Caco-2 (cell line): ENCODE measurements around the gene COL17A1. TPM values are rescaled to one million over a fixed set of nuclear protein-coding genes. Genes with fewer than 3 reads are reported as not detected.

Experiments
- BruUV-seq: library from RNA; stranded (reverse); fragments of 400-500 nt; replicated peaks from 2 replicates; lab custom pipeline; 2021; lab: Mats Ljungman, UMichigan
- CTCF ChIA-PET: fragments of 300-600 bp; sonication (Branson Sonifier 250); formaldehyde crosslinking; loops from one replicate; lab custom pipeline; 2022; ENCODE audit warnings: antibody characterized with exemption; lab: Charles Lee
- POLR2A ChIA-PET: fragments of 300-600 bp; sonication (Branson Sonifier 250); formaldehyde crosslinking; loops from one replicate; lab custom pipeline; 2022; ENCODE audit warnings: antibody characterized with exemption; lab: Charles Lee
- DNase-seq, 2 experiments: peaks; one replicate each; pipeline versions ENCODE4 v3.0.0 to v3.0.0-alpha.2; 2020 to 2022
- H3K27me3 ChIP-seq: replicated peaks from 2 replicates; pipeline ENCODE4 v1.6.0; 2011; ENCODE audit warnings: low read length; ENCODE audit not compliant: control insufficient read depth, insufficient read depth
- H3K36me3 ChIP-seq: 2 replicates; pipeline ENCODE4 v1.5.1; 2011; ENCODE audit warnings: low read length; ENCODE audit not compliant: control insufficient read depth, insufficient read depth
- H3K4me1 ChIP-seq: fragments of 250-450 bp; sonication (Bioruptor Pico); 2 replicates; pipeline ENCODE4 v1.5.1; 2020; ENCODE audit warnings: mild to moderate bottlenecking
- H3K4me3 ChIP-seq: 2 replicates; pipeline ENCODE4 v1.5.1; 2011; ENCODE audit warnings: low read depth, mild to moderate bottlenecking, control low read depth, low read length
- H3K9me3 ChIP-seq: fragments of 250-450 bp; sonication (Bioruptor Pico); 2 replicates; pipeline ENCODE4 v1.5.1; 2020; ENCODE audit warnings: mild to moderate bottlenecking, moderate library complexity
- H3K27ac Mint-ChIP-seq: one replicate; pipeline ENCODE4 v1.8.0; 2022; ENCODE audit warnings: mixed read lengths; ENCODE audit not compliant: unreplicated experiment
- H3K27me3 Mint-ChIP-seq: one replicate; pipeline ENCODE4 v1.8.0; 2022; ENCODE audit warnings: mixed read lengths; ENCODE audit not compliant: insufficient read depth, unreplicated experiment
- H3K36me3 Mint-ChIP-seq: one replicate; pipeline ENCODE4 v1.8.0; 2022; ENCODE audit warnings: mild to moderate bottlenecking, mixed read lengths; ENCODE audit not compliant: insufficient read depth, unreplicated experiment
- H3K4me1 Mint-ChIP-seq: one replicate; pipeline ENCODE4 v1.8.0; 2022; ENCODE audit warnings: low read depth, mixed read lengths; ENCODE audit not compliant: unreplicated experiment
- H3K4me3 Mint-ChIP-seq: one replicate; pipeline ENCODE4 v1.8.0; 2022; ENCODE audit warnings: mild to moderate bottlenecking, moderate library complexity, mixed read lengths; ENCODE audit not compliant: unreplicated experiment
- H3K9me3 Mint-ChIP-seq: one replicate; pipeline ENCODE4 v1.8.0; 2022; ENCODE audit warnings: mixed read lengths; ENCODE audit not compliant: unreplicated experiment
- intact Hi-C: fragments of 100-400 bp; cut with micrococcal nuclease; formaldehyde crosslinking; loops from one replicate; pipeline ENCODE4 v1.10.0; 2022; ENCODE audit not compliant: unreplicated experiment
- total RNA-seq: library from RNA; stranded (reverse); gene quantifications from 2 replicates; pipeline ENCODE4 v1.2.3, GENCODE V29; 2022
- TF ChIP-seq, protein P1 (sequence below), 2 experiments: fragments of 200-600 bp in 1 of 2; IDR thresholded peaks; 1 replicate in 1 of 2; 2 replicates in 1 of 2; pipeline versions ENCODE4 v1.5.1 to v1.8.0; 2011 to 2022; ENCODE audit warnings: antibody characterized with exemption in 1 of 2, control low read depth in 1 of 2, inconsistent platforms in 1 of 2, low read depth in 1 of 2, low read length in 1 of 2, mild to moderate bottlenecking in 1 of 2, moderate library complexity in 1 of 2; ENCODE audit not compliant: insufficient read depth in 1 of 2, severe bottlenecking in 1 of 2, unreplicated experiment in 1 of 2

Gene COL17A1
- total RNA-seq, 1 experiment from 2014 or later, result 0.45 TPM

DNA sequence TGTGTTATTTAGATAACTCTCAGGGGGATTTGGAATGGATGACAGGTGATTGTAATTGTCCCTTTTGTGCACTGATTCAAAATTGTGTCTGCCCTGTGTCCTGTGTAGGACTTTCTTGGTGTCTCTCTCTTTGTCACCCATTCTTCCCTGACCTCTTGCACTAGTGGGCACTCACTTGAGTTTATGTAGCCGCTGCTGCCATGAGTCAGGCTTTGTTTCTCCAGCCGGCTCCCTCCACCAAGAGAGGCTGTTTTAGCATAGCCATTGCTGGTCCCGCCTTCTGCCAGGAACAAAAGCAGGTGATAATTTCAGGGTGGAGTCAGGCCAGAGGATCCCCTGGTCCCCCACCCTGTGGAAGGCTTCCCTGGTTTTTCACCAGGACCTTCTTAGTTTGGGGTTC is 8.4 kb downstream of the COL17A1 start:
- no peak overlapping the region for H3K4me3 ChIP-seq
- H3K27me3 ChIP-seq, result no peaks in the 10 kb centered on the region
- no peaks in the 10 kb centered on the region for H3K9me3 ChIP-seq
- POLR2A ChIA-PET, result no interaction called here
- no peaks in the 10 kb centered on the region for H3K36me3 ChIP-seq
- TF ChIP-seq, protein P1, sequence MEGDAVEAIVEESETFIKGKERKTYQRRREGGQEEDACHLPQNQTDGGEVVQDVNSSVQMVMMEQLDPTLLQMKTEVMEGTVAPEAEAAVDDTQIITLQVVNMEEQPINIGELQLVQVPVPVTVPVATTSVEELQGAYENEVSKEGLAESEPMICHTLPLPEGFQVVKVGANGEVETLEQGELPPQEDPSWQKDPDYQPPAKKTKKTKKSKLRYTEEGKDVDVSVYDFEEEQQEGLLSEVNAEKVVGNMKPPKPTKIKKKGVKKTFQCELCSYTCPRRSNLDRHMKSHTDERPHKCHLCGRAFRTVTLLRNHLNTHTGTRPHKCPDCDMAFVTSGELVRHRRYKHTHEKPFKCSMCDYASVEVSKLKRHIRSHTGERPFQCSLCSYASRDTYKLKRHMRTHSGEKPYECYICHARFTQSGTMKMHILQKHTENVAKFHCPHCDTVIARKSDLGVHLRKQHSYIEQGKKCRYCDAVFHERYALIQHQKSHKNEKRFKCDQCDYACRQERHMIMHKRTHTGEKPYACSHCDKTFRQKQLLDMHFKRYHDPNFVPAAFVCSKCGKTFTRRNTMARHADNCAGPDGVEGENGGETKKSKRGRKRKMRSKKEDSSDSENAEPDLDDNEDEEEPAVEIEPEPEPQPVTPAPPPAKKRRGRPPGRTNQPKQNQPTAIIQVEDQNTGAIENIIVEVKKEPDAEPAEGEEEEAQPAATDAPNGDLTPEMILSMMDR (IDR thresholded peaks at IDR 0.05; ENCODE audit: insufficient read depth in 1 of 2, low read depth in 1 of 2, low read length in 1 of 2, severe bottlenecking in 1 of 2, unreplicated experiment in 1 of 2), result no peak
- no peaks in the 10 kb centered on the region for H3K9me3 Mint-ChIP-seq
- CTCF ChIA-PET, result no interaction called here
- H3K4me1 ChIP-seq, result no peaks in the 10 kb centered on the region; the same call in 1 of the 2 replicates
- no peak for DNase-seq
- H3K36me3 Mint-ChIP-seq, result no peaks in the 10 kb centered on the region
- H3K27ac Mint-ChIP-seq, result no peak overlapping the region
- intact Hi-C loops, result no loop called here
- no peak overlapping the region for H3K4me3 Mint-ChIP-seq
- H3K27me3 Mint-ChIP-seq, result no peaks in the 10 kb centered on the region
- BruUV-seq, result no TSS peak
- no peaks in the 10 kb centered on the region for H3K4me1 Mint-ChIP-seq

DNA sequence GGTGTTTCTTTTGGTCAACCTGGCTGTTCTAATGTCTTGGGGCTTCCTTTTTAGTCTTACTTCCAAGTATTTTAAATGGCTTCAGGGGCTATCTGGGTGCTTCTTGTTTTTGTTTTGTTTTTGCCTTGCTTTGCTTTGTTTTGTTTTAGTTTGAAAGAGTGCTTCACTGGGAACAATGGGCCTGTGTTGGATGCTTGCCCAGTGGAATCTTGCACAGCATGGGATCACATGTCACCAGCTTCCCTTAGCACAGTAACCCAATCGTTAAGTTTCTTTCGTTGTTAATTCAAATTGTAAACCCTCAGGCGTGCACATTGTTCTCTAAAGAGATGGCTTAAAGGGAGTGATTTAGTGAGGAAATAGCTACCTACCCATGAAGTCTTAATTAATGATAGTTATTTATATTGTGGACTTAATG is 8.9 kb downstream of the COL17A1 start:
- POLR2A ChIA-PET, result no interaction called here
- H3K9me3 ChIP-seq, result no peaks in the 10 kb centered on the region
- Mint-ChIP-seq H3K27ac (no peak overlapping the region), H3K36me3 (no peaks in the 10 kb centered on the region), H3K4me1 (no peaks in the 10 kb centered on the region), H3K4me3 (no peak overlapping the region), H3K9me3 (no peaks in the 10 kb centered on the region), H3K27me3 (no peaks in the 10 kb centered on the region)
- H3K36me3 ChIP-seq, result no peaks in the 10 kb centered on the region
- DNase-seq, result no peak
- no peak overlapping the region for H3K4me3 ChIP-seq
- TF ChIP-seq, protein P1 (IDR thresholded peaks at IDR 0.05; ENCODE audit: insufficient read depth in 1 of 2, low read depth in 1 of 2, low read length in 1 of 2, severe bottlenecking in 1 of 2, unreplicated experiment in 1 of 2), result no peak
- CTCF ChIA-PET, result no interaction called here
- intact Hi-C loops, result no loop called here
- no peaks in the 10 kb centered on the region for H3K27me3 ChIP-seq
- BruUV-seq, result no TSS peak
- H3K4me1 ChIP-seq, result no peaks in the 10 kb centered on the region

DNA sequence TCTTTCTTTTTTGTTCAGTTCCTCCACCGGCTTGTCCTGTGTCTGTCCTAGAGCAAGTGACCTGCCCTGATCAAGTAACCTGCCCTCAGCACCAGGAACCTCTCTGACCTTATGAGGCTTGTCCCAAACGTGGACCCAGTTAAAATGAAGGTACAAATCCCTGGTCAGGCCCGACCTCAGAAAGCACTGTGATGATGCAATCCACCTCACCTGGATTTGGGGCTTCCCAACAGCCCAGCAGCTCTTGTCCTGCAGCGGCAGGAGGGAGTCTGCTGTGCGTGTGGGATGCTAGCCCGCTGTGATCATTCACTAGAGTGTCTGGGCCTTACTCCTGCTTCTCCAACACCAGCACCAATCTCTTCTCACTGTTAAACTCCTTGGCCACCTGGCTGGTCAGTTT is 11.2 kb downstream of the COL17A1 start:
- no peaks in the 10 kb centered on the region for H3K9me3 Mint-ChIP-seq
- H3K27ac Mint-ChIP-seq, result no peak overlapping the region
- H3K4me3 ChIP-seq, result no peak overlapping the region
- BruUV-seq, result no TSS peak
- no peaks in the 10 kb centered on the region for H3K27me3 Mint-ChIP-seq
- peaks cover 5% of the 10 kb centered on the region for H3K4me1 Mint-ChIP-seq
- POLR2A ChIA-PET, result no interaction called here
- intact Hi-C loops, result no loop called here
- no peaks in the 10 kb centered on the region for H3K36me3 Mint-ChIP-seq
- no peaks in the 10 kb centered on the region for H3K27me3 ChIP-seq
- TF ChIP-seq, protein P1 (IDR thresholded peaks at IDR 0.05; ENCODE audit: insufficient read depth in 1 of 2, low read depth in 1 of 2, low read length in 1 of 2, severe bottlenecking in 1 of 2, unreplicated experiment in 1 of 2), result no peak
- H3K4me1 ChIP-seq, result peaks cover 10% of the 10 kb centered on the region
- DNase-seq, result no peak
- CTCF ChIA-PET, result no interaction called here
- H3K9me3 ChIP-seq, result no peaks in the 10 kb centered on the region
- no peaks in the 10 kb centered on the region for H3K36me3 ChIP-seq
- H3K4me3 Mint-ChIP-seq, result no peak overlapping the region
